Cardiac muscle cell (in vitro differentiated cells and primary cell): Measurements from ENCODE around the gene RAMACL. TPM values are rescaled to one million over a fixed set of nuclear protein-coding genes. Genes with fewer than 3 reads are reported as not detected.

Experiments used
- DNase-seq, 2 donors: peaks; one replicate each; pipeline versions ENCODE4 v3.0.0 to v3.0.0-alpha.2; 2010 to 2017; ENCODE audit warnings: low read depth in 1 of 2, low spot score in 1 of 2
- H3K27ac ChIP-seq: fragments of 200-600 bp; sonication (generic); 2 replicates; pipeline ENCODE4 v1.5.1; 2016
- H3K27me3 ChIP-seq: fragments of 200-600 bp; sonication (generic); 2 replicates; pipeline ENCODE4 v1.6.0; 2016; ENCODE audit warnings: control low read depth
- H3K36me3 ChIP-seq: fragments of 200-600 bp; sonication (generic); 2 replicates; pipeline ENCODE4 v1.5.1; 2016; ENCODE audit warnings: control low read depth
- H3K4me1 ChIP-seq: fragments of 200-600 bp; sonication (generic); 2 replicates; pipeline ENCODE4 v1.8.1; 2017; ENCODE audit warnings: low read depth, mild to moderate bottlenecking, mixed run types
- H3K4me3 ChIP-seq: fragments of 200-600 bp; sonication (generic); 2 replicates; pipeline ENCODE4 v1.5.1; 2016; ENCODE audit warnings: mild to moderate bottlenecking
- H3K9me3 ChIP-seq: fragments of 200-600 bp; sonication (generic); 2 replicates; pipeline ENCODE4 v1.5.1; 2017; ENCODE audit warnings: low read depth, mild to moderate bottlenecking, control low read depth
- polyA plus RNA-seq: library from polyadenylated mRNA; unstranded; fragments of >200 nt; fragmentation: Nextera tagmentation; extraction: Ambion mirVana; gene quantifications from 2 replicates; pipeline ENCODE4 v1.2.1, GENCODE V29; 2016
- total RNA-seq: library from RNA; depleted of rRNA; stranded (reverse); fragments of >200 nt; gene quantifications from 2 replicates; pipeline ENCODE4 v1.2.3, GENCODE V29; 2016
- TF ChIP-seq, protein P1 (sequence below): IDR thresholded peaks from 2 replicates; pipeline ENCODE4 v1.5.1; 2012; ENCODE audit warnings: low read depth, mild to moderate bottlenecking, low read length

RAMACL gene
- total and polyA plus RNA-seq, 2 experiments from 2014 or later: 0.44 to 0.45 TPM

DNA sequence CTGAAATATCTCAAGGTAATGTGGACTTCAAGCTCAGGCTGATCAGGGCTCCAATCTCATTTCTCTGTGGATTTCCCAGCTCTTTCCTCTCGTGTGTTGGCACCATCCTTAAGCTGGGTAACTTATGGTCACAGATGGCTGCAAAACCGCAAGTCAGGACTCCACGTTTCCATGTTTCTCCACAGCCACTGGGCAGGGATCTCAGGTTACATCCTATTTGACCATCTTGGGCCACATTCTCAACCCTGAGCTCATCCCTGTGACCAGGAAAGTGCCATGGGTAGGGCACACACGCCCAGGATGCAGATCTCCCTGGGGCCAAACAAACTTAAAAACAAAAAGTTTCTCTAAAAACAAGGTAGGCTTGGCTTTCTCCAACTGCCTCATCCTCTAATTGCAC is 25.2 kb upstream of the RAMACL start:
- TF ChIP-seq, protein P1, sequence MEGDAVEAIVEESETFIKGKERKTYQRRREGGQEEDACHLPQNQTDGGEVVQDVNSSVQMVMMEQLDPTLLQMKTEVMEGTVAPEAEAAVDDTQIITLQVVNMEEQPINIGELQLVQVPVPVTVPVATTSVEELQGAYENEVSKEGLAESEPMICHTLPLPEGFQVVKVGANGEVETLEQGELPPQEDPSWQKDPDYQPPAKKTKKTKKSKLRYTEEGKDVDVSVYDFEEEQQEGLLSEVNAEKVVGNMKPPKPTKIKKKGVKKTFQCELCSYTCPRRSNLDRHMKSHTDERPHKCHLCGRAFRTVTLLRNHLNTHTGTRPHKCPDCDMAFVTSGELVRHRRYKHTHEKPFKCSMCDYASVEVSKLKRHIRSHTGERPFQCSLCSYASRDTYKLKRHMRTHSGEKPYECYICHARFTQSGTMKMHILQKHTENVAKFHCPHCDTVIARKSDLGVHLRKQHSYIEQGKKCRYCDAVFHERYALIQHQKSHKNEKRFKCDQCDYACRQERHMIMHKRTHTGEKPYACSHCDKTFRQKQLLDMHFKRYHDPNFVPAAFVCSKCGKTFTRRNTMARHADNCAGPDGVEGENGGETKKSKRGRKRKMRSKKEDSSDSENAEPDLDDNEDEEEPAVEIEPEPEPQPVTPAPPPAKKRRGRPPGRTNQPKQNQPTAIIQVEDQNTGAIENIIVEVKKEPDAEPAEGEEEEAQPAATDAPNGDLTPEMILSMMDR: no peak
- H3K27me3 ChIP-seq: no peaks in the 10 kb centered on the region
- H3K27ac ChIP-seq: no peak overlapping the region
- no peak overlapping the region for H3K4me3 ChIP-seq
- no peaks in the 10 kb centered on the region for H3K36me3 ChIP-seq
- DNase-seq: no peak
- H3K9me3 ChIP-seq: no peaks in the 10 kb centered on the region
- peaks cover 14% of the 10 kb centered on the region for H3K4me1 ChIP-seq

DNA sequence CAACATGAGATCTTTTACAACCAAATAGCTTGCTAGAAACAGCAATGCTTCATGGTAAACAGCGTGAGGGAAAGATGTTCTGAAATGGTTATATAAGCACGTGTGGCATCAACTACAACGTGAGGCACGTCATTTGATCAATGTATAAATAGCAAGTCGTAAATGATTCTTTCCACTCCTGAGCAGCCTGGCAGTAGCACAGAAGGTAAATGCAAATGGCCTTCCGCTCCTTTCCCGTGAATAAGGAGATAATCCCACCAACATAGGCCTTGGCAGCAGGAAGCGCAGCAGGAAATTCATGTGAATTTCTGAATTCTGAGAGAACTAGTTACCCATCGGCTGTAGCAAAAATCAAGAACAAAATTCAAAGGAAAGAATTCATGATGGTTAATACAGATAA is 23.6 kb upstream of the RAMACL start:
- no peaks in the 10 kb centered on the region for H3K27me3 ChIP-seq
- no peaks in the 10 kb centered on the region for H3K9me3 ChIP-seq
- H3K27ac ChIP-seq: no peak overlapping the region
- TF ChIP-seq, protein P1: no peak
- H3K4me1 ChIP-seq: peaks cover 19% of the 10 kb centered on the region
- DNase-seq: no peak
- no peak overlapping the region for H3K4me3 ChIP-seq
- no peaks in the 10 kb centered on the region for H3K36me3 ChIP-seq

DNA sequence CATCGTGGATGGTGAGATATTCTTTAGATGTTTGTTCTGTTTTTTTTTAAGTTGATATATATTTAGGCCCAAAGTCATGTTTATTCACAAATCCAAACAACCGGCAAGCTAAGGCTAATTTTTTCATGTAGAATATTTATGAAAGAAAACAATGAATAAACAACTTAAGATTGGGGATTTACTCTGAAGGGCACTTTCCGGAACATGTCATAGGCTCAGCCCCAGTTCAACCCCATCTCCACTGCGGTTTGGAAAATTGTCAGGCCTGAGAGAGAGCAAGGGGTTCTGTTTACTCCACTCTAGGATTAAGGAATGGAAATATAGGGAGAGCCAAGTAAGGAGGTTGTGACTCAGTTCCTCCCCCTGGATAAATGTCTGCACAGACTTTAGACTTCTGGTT is 22.3 kb upstream of the RAMACL start:
- Histone ChIP-seq H3K4me3 (no peak overlapping the region), H3K27me3 (no peaks in the 10 kb centered on the region), H3K36me3 (no peaks in the 10 kb centered on the region), H3K4me1 (peaks cover 19% of the 10 kb centered on the region), H3K9me3 (no peaks in the 10 kb centered on the region), H3K27ac (no peak overlapping the region)
- no peak for DNase-seq
- TF ChIP-seq, protein P1: no peak

DNA sequence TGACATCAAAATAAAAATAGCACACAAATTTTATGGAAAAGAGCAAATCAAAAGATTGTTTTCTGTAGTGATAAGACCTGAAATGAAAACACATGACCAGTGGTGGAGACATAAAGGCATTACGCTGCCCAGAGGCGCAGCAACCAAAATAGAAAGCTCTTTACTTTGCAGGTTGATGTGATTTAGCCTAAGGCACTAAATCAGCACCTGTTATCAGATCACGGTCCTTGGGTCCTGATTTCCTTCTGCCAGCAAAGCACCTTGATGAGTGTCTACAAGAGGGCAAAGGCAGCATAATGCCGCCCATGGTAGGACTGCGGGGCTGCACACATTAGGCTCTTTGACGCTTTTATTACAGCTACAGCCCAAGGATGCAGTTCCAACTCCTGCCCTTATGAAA is 19.3 kb upstream of the RAMACL start:
- H3K27ac ChIP-seq: no peak overlapping the region
- H3K4me1 ChIP-seq: peaks cover 5% of the 10 kb centered on the region
- TF ChIP-seq, protein P1: no peak
- DNase-seq: no peak
- H3K27me3 ChIP-seq: no peaks in the 10 kb centered on the region
- no peak overlapping the region for H3K4me3 ChIP-seq
- H3K36me3 ChIP-seq: no peaks in the 10 kb centered on the region
- H3K9me3 ChIP-seq: no peaks in the 10 kb centered on the region

DNA sequence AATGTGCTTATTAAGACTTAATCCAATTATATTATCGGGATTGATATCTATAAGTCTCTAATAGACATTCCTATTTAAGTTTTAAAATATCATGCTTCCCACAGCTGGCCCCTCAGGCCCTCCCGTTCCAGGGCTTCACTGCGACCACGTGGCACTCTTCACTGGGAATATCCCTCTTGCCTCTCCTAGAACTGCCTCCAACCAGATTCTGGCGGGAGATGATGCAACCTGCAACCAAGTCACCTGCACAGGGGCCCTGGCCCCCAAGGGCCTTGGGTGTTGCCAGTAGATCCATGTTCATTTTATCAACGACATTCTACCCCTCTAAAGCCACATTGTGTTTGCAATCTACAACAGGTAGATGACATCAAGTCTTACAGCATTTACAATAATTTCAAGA is 18.4 kb upstream of the RAMACL start:
- DNase-seq: no peak
- Histone ChIP-seq H3K9me3 (no peaks in the 10 kb centered on the region), H3K4me1 (peaks cover 5% of the 10 kb centered on the region), H3K36me3 (no peaks in the 10 kb centered on the region), H3K4me3 (no peak overlapping the region), H3K27ac (no peak overlapping the region), H3K27me3 (no peaks in the 10 kb centered on the region)
- TF ChIP-seq, protein P1: no peak

DNA sequence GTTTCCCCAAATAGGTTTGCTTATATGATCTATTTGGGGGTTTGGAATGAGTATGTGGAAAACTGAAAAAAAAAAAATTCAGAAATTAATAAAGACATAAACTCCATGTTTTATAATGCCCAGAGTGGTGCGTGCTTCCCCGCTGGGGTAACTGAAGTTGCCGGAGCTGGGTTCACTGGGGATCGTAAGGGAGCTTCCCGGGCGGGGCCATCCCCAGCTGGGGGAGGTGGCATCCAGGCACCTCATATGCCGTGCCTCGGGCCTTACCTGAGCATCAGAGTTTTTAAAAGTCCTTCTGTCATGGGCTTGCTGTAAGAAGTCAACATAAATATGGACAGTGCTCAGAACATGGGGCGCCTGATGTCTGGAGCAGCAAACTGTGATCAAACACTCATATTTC is 17.9 kb upstream of the RAMACL start:
- Histone ChIP-seq H3K4me3 (no peak overlapping the region), H3K36me3 (no peaks in the 10 kb centered on the region), H3K27ac (no peak overlapping the region), H3K9me3 (no peaks in the 10 kb centered on the region), H3K27me3 (no peaks in the 10 kb centered on the region), H3K4me1 (peaks cover 5% of the 10 kb centered on the region)
- DNase-seq: no peak
- TF ChIP-seq, protein P1: no peak
